Measurements from ENCODE around the gene TMPRSS6. TPM values are rescaled to one million over a fixed set of nuclear protein-coding genes. Genes with fewer than 3 reads are reported as not detected.

Gene TMPRSS6
- total RNA-seq, 1 experiment from 2014 or later: not detected

DNA sequence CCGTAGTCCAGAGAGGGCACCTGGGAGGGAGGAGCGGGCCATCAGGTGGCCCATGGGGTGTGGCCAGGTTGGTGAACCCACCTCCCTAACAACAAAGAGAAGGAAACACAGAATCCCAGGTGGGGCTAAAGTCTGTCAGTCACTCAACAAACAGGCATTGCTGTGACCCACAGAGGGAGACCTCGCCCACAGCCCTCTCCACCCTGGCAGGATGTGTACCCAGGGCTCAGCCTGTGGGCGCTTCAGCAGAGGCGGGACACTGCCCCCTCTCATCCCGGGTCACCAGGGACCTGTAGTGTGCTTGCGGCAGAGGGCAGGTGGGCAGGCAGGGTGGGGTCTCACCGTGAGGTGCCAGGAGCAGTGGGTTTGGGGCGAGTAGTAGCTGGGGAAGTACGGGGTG is 25.1 kb downstream of the TMPRSS6 start:
- H3K4me3 ChIP-seq (ENCODE audit: low read length): no peak overlapping the region
- H3K27me3 ChIP-seq (ENCODE audit: low read length): no peaks in the 10 kb centered on the region
- H3K4me2 ChIP-seq (ENCODE audit: low read depth, low read length, poor library complexity, severe bottlenecking): no peak overlapping the region
- no peaks in the 10 kb centered on the region for H3K9me2 ChIP-seq (replicated peaks; ENCODE audit: insufficient read depth, low read length)
- no peak overlapping the region for H3K27ac ChIP-seq (ENCODE audit: low read length)
- no peak for DNase-seq
- H2AFZ ChIP-seq (ENCODE audit: low read length): no peak overlapping the region
- H3K9ac ChIP-seq (ENCODE audit: low read length): no peak overlapping the region
- no peaks in the 10 kb centered on the region for H3K36me3 ChIP-seq (ENCODE audit: insufficient read depth, low read length)
- no peaks in the 10 kb centered on the region for H4K20me1 ChIP-seq (ENCODE audit: insufficient read depth, low read depth, low read length)
- no peaks in the 10 kb centered on the region for H3K9me3 ChIP-seq (ENCODE audit: low read length)
- H3K4me1 ChIP-seq (ENCODE audit: low read length): peaks cover 2% of the 10 kb centered on the region; the same call in 1 of the 2 replicates
- no peaks in the 10 kb centered on the region for H3K79me2 ChIP-seq (ENCODE audit: low read length)

DNA sequence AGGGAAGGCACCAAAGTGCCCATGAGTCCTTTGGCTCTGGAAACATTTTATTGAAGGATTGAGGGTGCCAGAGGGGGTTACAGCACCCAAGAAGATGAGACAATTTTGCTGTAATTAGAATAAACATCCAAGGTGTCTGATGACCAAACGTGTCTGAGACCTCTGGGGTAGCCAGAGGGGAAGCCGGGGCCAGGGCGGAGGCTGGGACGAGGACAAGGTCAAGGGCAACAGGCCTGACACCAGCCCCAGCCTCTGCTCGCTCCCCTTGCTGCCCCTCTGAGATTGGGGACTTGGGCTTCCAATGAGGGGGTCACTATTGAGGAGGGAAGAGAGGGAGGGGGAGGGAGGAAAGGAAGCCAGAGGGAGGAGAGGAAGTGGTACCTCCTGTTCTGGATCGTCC is 25.6 kb downstream of the TMPRSS6 start:
- no peaks in the 10 kb centered on the region for H3K36me3 ChIP-seq (ENCODE audit: insufficient read depth, low read length)
- H3K27ac ChIP-seq (ENCODE audit: low read length): no peak overlapping the region
- no peak overlapping the region for H3K9ac ChIP-seq (ENCODE audit: low read length)
- no peaks in the 10 kb centered on the region for H3K9me3 ChIP-seq (ENCODE audit: low read length)
- no peak overlapping the region for H3K4me3 ChIP-seq (ENCODE audit: low read length)
- peaks cover 2% of the 10 kb centered on the region; the same call in 1 of the 2 replicates for H3K4me1 ChIP-seq (ENCODE audit: low read length)
- no peak for DNase-seq
- no peaks in the 10 kb centered on the region for H3K79me2 ChIP-seq (ENCODE audit: low read length)
- H4K20me1 ChIP-seq (ENCODE audit: insufficient read depth, low read depth, low read length): no peaks in the 10 kb centered on the region
- H3K4me2 ChIP-seq (ENCODE audit: low read depth, low read length, poor library complexity, severe bottlenecking): no peak overlapping the region
- H2AFZ ChIP-seq (ENCODE audit: low read length): no peak overlapping the region
- H3K27me3 ChIP-seq (ENCODE audit: low read length): no peaks in the 10 kb centered on the region
- H3K9me2 ChIP-seq (replicated peaks; ENCODE audit: insufficient read depth, low read length): no peaks in the 10 kb centered on the region

DNA sequence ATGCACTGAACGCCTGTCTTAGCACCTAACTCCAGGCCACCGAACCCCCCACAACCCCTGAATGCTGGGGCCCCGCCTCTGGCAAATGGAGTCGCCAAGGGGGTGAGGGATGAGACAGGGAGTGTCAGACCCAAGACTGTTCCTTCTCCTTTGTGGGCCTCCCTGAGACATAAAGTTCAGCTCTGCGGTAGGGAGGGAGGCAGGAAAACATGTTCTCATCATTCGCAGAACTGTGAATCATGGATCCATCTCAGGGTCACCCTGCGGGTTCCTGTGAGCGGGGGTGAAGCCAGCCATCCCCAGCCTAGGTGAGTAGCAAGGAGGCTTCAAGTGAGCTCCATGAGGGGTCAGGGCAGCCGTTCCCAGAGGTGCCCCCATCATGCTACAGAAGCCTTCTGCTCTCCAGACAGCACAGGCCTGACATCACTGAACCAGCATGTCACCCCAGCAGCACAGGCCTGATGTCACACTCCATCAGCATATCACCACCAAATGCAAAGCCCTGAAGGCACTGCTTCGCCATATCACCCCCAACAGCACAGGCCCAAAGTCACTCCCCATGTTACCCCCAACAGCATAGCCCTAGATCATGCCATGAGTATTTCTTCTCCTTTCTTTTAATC is 27.2 kb downstream of the TMPRSS6 start:
- Histone ChIP-seq H2AFZ (ENCODE audit: low read length) (no peak overlapping the region), H3K27ac (ENCODE audit: low read length) (no peak overlapping the region), H3K36me3 (ENCODE audit: insufficient read depth, low read length) (no peaks in the 10 kb centered on the region), H3K4me3 (ENCODE audit: low read length) (no peak overlapping the region), H3K9me3 (ENCODE audit: low read length) (no peaks in the 10 kb centered on the region), H4K20me1 (ENCODE audit: insufficient read depth, low read depth, low read length) (no peaks in the 10 kb centered on the region), H3K9ac (ENCODE audit: low read length) (no peak overlapping the region), H3K27me3 (ENCODE audit: low read length) (no peaks in the 10 kb centered on the region), H3K79me2 (ENCODE audit: low read length) (no peaks in the 10 kb centered on the region), H3K9me2 (replicated peaks; ENCODE audit: insufficient read depth, low read length) (no peaks in the 10 kb centered on the region), H3K4me1 (ENCODE audit: low read length) (peaks cover 2% of the 10 kb centered on the region; the same call in 1 of the 2 replicates), H3K4me2 (ENCODE audit: low read depth, low read length, poor library complexity, severe bottlenecking) (no peak overlapping the region)
- DNase-seq: no peak

DNA sequence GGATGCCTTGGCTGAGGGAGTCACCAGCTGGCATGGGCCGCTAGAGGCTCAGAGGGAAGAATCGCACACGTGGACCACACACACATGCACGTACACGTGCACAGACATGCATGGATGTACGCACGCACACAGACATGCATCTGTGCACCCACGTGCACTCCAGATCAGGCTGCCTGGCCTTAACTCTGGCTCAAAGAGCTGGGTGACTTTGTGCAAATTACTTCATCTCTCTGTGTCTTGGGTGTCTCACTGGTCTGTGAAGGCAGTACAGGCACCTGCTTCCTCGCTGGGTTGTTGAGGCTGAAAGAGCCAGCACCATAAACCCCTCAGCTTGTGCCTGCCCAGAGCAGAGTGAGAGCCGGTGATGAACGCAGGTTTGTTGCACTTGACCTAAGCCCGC is 28.7 kb downstream of the TMPRSS6 start:
- Histone ChIP-seq H3K9me2 (replicated peaks; ENCODE audit: insufficient read depth, low read length) (no peaks in the 10 kb centered on the region), H2AFZ (ENCODE audit: low read length) (no peak overlapping the region), H3K9ac (ENCODE audit: low read length) (no peak overlapping the region), H3K27ac (ENCODE audit: low read length) (no peak overlapping the region), H3K79me2 (ENCODE audit: low read length) (no peaks in the 10 kb centered on the region), H3K4me2 (ENCODE audit: low read depth, low read length, poor library complexity, severe bottlenecking) (no peak overlapping the region), H3K36me3 (ENCODE audit: insufficient read depth, low read length) (no peaks in the 10 kb centered on the region), H3K27me3 (ENCODE audit: low read length) (no peaks in the 10 kb centered on the region), H3K4me3 (ENCODE audit: low read length) (no peak overlapping the region), H4K20me1 (ENCODE audit: insufficient read depth, low read depth, low read length) (no peaks in the 10 kb centered on the region), H3K9me3 (ENCODE audit: low read length) (no peaks in the 10 kb centered on the region), H3K4me1 (ENCODE audit: low read length) (peaks cover 2% of the 10 kb centered on the region; the same call in 1 of the 2 replicates)
- DNase-seq: no peak

DNA sequence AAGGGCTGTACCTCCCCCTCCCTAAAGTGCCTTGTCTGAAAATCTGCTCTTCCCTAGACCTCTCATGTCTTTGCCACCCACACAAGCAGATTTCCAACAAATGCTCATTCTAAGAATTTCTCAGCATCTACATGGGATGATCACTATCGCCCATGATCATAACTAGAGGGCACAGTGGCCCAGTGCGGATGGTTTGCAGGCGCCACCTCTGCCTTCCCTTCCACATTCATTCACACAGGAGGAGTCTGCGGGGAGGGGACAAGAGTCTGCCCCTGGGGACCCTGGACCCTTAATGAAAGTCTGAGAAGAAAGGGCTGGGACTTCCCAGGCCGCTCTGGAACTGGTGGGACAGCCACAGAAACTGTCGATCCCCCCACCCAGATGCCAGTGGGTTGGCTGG is 29.1 kb downstream of the TMPRSS6 start:
- H3K9ac ChIP-seq (ENCODE audit: low read length): no peak overlapping the region
- no peak overlapping the region for H3K4me3 ChIP-seq (ENCODE audit: low read length)
- no peaks in the 10 kb centered on the region for H4K20me1 ChIP-seq (ENCODE audit: insufficient read depth, low read depth, low read length)
- H2AFZ ChIP-seq (ENCODE audit: low read length): no peak overlapping the region
- no peak for DNase-seq
- H3K9me3 ChIP-seq (ENCODE audit: low read length): no peaks in the 10 kb centered on the region
- H3K36me3 ChIP-seq (ENCODE audit: insufficient read depth, low read length): no peaks in the 10 kb centered on the region
- no peak overlapping the region for H3K4me2 ChIP-seq (ENCODE audit: low read depth, low read length, poor library complexity, severe bottlenecking)
- H3K27me3 ChIP-seq (ENCODE audit: low read length): no peaks in the 10 kb centered on the region
- H3K9me2 ChIP-seq (replicated peaks; ENCODE audit: insufficient read depth, low read length): no peaks in the 10 kb centered on the region
- H3K79me2 ChIP-seq (ENCODE audit: low read length): no peaks in the 10 kb centered on the region
- no peak overlapping the region for H3K27ac ChIP-seq (ENCODE audit: low read length)
- H3K4me1 ChIP-seq (ENCODE audit: low read length): peaks cover 2% of the 10 kb centered on the region; the same call in 1 of the 2 replicates

DNA sequence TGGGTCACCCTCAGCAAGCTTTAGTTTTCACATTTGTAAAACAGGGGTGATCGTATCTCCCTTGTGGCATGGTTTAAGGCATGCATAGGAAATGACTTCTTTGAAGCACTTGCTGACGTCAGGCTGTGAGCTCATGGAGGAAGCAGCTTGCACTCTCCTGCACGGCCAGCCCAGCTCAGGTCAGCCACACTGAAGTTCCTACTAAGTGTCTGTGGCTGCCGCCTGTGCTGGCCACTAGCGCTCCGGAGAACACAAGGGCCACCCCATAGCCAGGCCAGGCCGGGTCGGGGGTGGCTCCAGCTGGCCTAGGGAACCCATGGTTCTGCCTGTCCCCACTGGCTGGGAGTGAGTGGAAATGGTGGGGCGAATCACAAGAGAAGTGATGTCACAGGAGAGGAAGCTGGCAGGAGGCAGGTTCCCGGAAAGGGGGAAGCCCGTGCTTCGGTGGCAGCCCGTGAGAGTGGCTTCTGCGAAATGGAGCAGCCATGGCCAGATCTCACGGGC is 29.8 kb downstream of the TMPRSS6 start:
- Histone ChIP-seq H3K9me2 (replicated peaks; ENCODE audit: insufficient read depth, low read length) (no peaks in the 10 kb centered on the region), H3K4me1 (ENCODE audit: low read length) (peaks cover 2% of the 10 kb centered on the region; the same call in 1 of the 2 replicates), H3K9me3 (ENCODE audit: low read length) (no peaks in the 10 kb centered on the region), H2AFZ (ENCODE audit: low read length) (no peak overlapping the region), H3K9ac (ENCODE audit: low read length) (no peak overlapping the region), H3K4me2 (ENCODE audit: low read depth, low read length, poor library complexity, severe bottlenecking) (no peak overlapping the region), H3K36me3 (ENCODE audit: insufficient read depth, low read length) (no peaks in the 10 kb centered on the region), H3K27me3 (ENCODE audit: low read length) (no peaks in the 10 kb centered on the region), H4K20me1 (ENCODE audit: insufficient read depth, low read depth, low read length) (no peaks in the 10 kb centered on the region), H3K27ac (ENCODE audit: low read length) (no peak overlapping the region), H3K79me2 (ENCODE audit: low read length) (no peaks in the 10 kb centered on the region), H3K4me3 (ENCODE audit: low read length) (no peak overlapping the region)
- DNase-seq: no peak

DNA sequence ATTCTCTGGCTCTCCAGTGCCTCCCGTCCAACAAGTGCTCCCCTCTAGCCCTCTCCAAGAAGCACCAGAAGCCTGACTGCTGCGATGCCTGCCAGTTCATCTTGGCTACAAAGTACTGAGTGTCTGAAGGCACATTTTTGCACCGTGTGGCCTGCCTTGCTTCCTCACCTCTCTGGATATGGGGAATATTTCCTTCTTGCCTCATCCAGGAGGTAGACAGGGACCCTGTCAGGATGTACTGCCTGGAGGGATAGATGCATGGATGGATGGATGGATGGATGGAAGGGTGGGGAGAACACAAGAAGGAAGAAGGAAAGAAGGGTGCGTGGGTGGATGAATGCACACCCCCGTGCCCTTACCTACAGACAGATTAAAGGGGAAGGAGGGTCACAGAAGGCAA is 30.4 kb downstream of the TMPRSS6 start:
- H3K9ac ChIP-seq (ENCODE audit: low read length): no peak overlapping the region
- H3K36me3 ChIP-seq (ENCODE audit: insufficient read depth, low read length): no peaks in the 10 kb centered on the region
- H3K4me3 ChIP-seq (ENCODE audit: low read length): no peak overlapping the region
- no peaks in the 10 kb centered on the region for H3K9me2 ChIP-seq (replicated peaks; ENCODE audit: insufficient read depth, low read length)
- no peaks in the 10 kb centered on the region for H3K79me2 ChIP-seq (ENCODE audit: low read length)
- no peaks in the 10 kb centered on the region for H3K9me3 ChIP-seq (ENCODE audit: low read length)
- no peak overlapping the region for H2AFZ ChIP-seq (ENCODE audit: low read length)
- no peaks in the 10 kb centered on the region for H4K20me1 ChIP-seq (ENCODE audit: insufficient read depth, low read depth, low read length)
- H3K27me3 ChIP-seq (ENCODE audit: low read length): no peaks in the 10 kb centered on the region
- H3K27ac ChIP-seq (ENCODE audit: low read length): no peak overlapping the region
- H3K4me1 ChIP-seq (ENCODE audit: low read length): peaks cover 2% of the 10 kb centered on the region; the same call in 1 of the 2 replicates
- H3K4me2 ChIP-seq (ENCODE audit: low read depth, low read length, poor library complexity, severe bottlenecking): no peak overlapping the region
- no peak for DNase-seq

DNA sequence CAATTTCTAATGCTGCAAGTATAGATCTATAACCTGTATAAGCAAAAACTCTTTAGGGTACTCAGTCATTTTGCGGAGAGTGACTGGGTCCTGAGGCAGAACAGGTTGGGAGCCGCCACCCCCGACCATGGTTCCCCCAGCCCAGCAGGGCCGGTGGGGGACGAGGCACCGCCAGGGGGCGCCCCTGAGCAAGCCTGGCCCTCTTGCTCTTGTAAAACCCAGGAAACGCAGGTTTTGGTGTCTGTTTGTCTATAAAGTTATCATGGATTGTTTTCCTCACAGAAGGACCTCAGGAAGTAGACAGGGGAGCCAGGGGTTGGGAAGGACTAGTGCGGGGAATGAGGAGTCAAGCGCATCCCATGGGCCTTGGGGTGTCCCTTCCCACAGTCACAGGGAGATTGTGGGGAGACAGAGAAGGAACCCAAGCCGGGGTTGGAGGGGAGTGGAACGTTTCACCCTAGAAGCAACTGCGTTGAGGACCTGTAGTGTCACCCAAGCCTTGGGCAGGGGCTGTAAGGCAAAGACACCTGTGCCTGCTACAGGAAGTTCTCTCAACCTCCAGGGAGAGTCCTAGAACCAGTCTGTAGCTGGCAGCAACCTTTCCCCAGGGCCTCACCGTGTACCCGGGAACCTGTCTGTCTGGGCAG is 31.6 kb downstream of the TMPRSS6 start:
- H3K4me2 ChIP-seq (ENCODE audit: low read depth, low read length, poor library complexity, severe bottlenecking): no peak overlapping the region
- H3K9me3 ChIP-seq (ENCODE audit: low read length): no peaks in the 10 kb centered on the region
- H2AFZ ChIP-seq (ENCODE audit: low read length): no peak overlapping the region
- no peaks in the 10 kb centered on the region for H3K36me3 ChIP-seq (ENCODE audit: insufficient read depth, low read length)
- no peak overlapping the region for H3K4me3 ChIP-seq (ENCODE audit: low read length)
- H3K79me2 ChIP-seq (ENCODE audit: low read length): no peaks in the 10 kb centered on the region
- H3K9me2 ChIP-seq (replicated peaks; ENCODE audit: insufficient read depth, low read length): no peaks in the 10 kb centered on the region
- no peak overlapping the region for H3K9ac ChIP-seq (ENCODE audit: low read length)
- H3K27me3 ChIP-seq (ENCODE audit: low read length): no peaks in the 10 kb centered on the region
- peak; percentile 82 for DNase-seq
- no peak overlapping the region for H3K27ac ChIP-seq (ENCODE audit: low read length)
- H3K4me1 ChIP-seq (ENCODE audit: low read length): peaks cover 2% of the 10 kb centered on the region; the same call in 1 of the 2 replicates
- H4K20me1 ChIP-seq (ENCODE audit: insufficient read depth, low read depth, low read length): no peaks in the 10 kb centered on the region

Measured in Karpas-422 (cell line).